ENCODE measurements around the gene FBF1. TPM values are rescaled to one million over a fixed set of nuclear protein-coding genes. Genes with fewer than 3 reads are reported as not detected.

FBF1 gene
- total and polyA plus RNA-seq, 2 of the 4 experiments (the other 2 are of a cell fraction), result 4.5 to 8.0 TPM

DNA sequence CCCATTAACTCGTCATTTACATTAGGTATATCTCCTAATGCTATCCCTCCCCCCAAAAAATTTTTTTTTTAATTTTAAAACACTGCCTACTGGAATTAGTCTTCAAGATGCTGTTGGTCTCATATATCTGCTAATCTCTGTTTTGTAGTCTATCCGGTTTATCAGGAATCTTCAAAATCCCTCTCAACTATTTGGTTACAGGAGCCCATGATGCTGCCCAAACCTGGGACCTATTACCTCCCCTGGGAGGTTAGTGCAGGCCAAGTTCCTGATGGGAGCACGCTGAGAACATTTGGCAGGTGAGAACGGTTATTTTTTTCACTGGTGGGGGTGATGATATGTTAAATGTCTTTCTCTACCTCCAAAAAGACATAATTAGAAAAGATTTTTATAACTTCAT lies 45.1 kb upstream of the FBF1 start:
- TF ChIP-seq CHD1 (IDR thresholded peaks at IDR 0.05; ENCODE audit: low read depth, low read length) (no peak), BHLHE40 (IDR thresholded peaks at IDR 0.05; ENCODE audit: low read depth, low read length) (no peak), RFX5 (IDR thresholded peaks at IDR 0.05; ENCODE audit: low read depth, low read length) (no peak), RAD21 (IDR thresholded peaks at IDR 0.05; ENCODE audit: low read length) (no peak), NFE2L2 (IDR thresholded peaks at IDR 0.05; ENCODE audit: low read depth, low read length) (no peak), RCOR1 (IDR thresholded peaks at IDR 0.05; ENCODE audit: insufficient replicate concordance, low read length) (no peak), MAZ (IDR thresholded peaks at IDR 0.05; ENCODE audit: borderline replicate concordance, low read depth, low read length) (no peak), MAFK (IDR thresholded peaks at IDR 0.05; ENCODE audit: low read depth, low read length) (no peak), POLR2A (IDR thresholded peaks at IDR 0.05; ENCODE audit: low read depth, low read length) (no peak), MXI1 (IDR thresholded peaks at IDR 0.05; ENCODE audit: borderline replicate concordance, low read depth, low read length) (no peak), CEBPB (IDR thresholded peaks at IDR 0.05; ENCODE audit: low read depth, low read length) (no peak), SMC3 (IDR thresholded peaks at IDR 0.05; ENCODE audit: low read depth, low read length) (no peak), FOS (IDR thresholded peaks at IDR 0.05; ENCODE audit: low read depth, low read length) (no peak)
- TF ChIP-seq, protein P1, sequence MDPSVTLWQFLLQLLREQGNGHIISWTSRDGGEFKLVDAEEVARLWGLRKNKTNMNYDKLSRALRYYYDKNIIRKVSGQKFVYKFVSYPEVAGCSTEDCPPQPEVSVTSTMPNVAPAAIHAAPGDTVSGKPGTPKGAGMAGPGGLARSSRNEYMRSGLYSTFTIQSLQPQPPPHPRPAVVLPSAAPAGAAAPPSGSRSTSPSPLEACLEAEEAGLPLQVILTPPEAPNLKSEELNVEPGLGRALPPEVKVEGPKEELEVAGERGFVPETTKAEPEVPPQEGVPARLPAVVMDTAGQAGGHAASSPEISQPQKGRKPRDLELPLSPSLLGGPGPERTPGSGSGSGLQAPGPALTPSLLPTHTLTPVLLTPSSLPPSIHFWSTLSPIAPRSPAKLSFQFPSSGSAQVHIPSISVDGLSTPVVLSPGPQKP (IDR thresholded peaks at IDR 0.05; ENCODE audit: borderline replicate concordance, low read depth, low read length), result no peak
- TF ChIP-seq, protein P2, sequence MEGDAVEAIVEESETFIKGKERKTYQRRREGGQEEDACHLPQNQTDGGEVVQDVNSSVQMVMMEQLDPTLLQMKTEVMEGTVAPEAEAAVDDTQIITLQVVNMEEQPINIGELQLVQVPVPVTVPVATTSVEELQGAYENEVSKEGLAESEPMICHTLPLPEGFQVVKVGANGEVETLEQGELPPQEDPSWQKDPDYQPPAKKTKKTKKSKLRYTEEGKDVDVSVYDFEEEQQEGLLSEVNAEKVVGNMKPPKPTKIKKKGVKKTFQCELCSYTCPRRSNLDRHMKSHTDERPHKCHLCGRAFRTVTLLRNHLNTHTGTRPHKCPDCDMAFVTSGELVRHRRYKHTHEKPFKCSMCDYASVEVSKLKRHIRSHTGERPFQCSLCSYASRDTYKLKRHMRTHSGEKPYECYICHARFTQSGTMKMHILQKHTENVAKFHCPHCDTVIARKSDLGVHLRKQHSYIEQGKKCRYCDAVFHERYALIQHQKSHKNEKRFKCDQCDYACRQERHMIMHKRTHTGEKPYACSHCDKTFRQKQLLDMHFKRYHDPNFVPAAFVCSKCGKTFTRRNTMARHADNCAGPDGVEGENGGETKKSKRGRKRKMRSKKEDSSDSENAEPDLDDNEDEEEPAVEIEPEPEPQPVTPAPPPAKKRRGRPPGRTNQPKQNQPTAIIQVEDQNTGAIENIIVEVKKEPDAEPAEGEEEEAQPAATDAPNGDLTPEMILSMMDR (conservative IDR thresholded peaks at IDR 0.05; ENCODE audit: low read depth, low read length), result no peak
- TF ChIP-seq, protein P3, sequence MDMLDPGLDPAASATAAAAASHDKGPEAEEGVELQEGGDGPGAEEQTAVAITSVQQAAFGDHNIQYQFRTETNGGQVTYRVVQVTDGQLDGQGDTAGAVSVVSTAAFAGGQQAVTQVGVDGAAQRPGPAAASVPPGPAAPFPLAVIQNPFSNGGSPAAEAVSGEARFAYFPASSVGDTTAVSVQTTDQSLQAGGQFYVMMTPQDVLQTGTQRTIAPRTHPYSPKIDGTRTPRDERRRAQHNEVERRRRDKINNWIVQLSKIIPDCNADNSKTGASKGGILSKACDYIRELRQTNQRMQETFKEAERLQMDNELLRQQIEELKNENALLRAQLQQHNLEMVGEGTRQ (IDR thresholded peaks at IDR 0.05; ENCODE audit: low read depth, low read length), result no peak
- Histone ChIP-seq H2AFZ (replicated peaks; ENCODE audit: low read length, poor library complexity) (no peak overlapping the region), H2AK9ac (replicated peaks; ENCODE audit: low read depth, low read length, poor library complexity) (no peak overlapping the region), H3K4me2 (ENCODE audit: low read depth, low read length) (no peak overlapping the region), H4K20me1 (ENCODE audit: insufficient read depth, low read length) (no peaks in the 10 kb centered on the region), H2BK120ac (ENCODE audit: low read depth, low read length) (no peak overlapping the region), H3K18ac (ENCODE audit: low read depth, low read length) (no peak overlapping the region), H2BK5ac (ENCODE audit: low read depth, low read length, poor library complexity, severe bottlenecking) (no peak overlapping the region), H2BK15ac (ENCODE audit: low read depth, low read length) (no peak overlapping the region), H3K79me1 (ENCODE audit: low read depth in 1 of 2, low read length in 2 of 2) (peaks cover 19 to 38% of the 10 kb centered on the region in 2 experiments), H2AK5ac (ENCODE audit: low read depth, low read length) (no peak overlapping the region), H3K9ac (ENCODE audit: low read depth, low read length) (no peak overlapping the region), H3K27ac (ENCODE audit: insufficient read depth, low read length) (no peak overlapping the region), H3K4ac (ENCODE audit: low read depth, low read length) (no peak overlapping the region), H4K91ac (ENCODE audit: insufficient read depth, low read depth, low read length) (no peak overlapping the region), H3K23ac (ENCODE audit: low read depth, low read length) (no peak overlapping the region), H3K14ac (replicated peaks; ENCODE audit: low read depth, low read length) (no peak overlapping the region), H3K9me3 (ENCODE audit: control insufficient read depth, insufficient read depth, low read length) (no peaks in the 10 kb centered on the region), H4K5ac (ENCODE audit: low read depth, low read length) (no peak overlapping the region), H3K4me1 (ENCODE audit: control insufficient read depth, insufficient read depth, low read length) (peaks cover 5% of the 10 kb centered on the region; the same call in 1 of the 2 replicates), H3K9me1 (ENCODE audit: insufficient read depth, low read length) (peaks cover 22% of the 10 kb centered on the region), H4K8ac (ENCODE audit: low read depth in 2 of 2, low read length in 2 of 2) (no peak overlapping the region), H3K36me3 (ENCODE audit: control insufficient read depth, insufficient read depth, low read length) (peaks cover 6% of the 10 kb centered on the region; the same call in 1 of the 2 replicates), H2BK20ac (ENCODE audit: low read depth, low read length) (no peak overlapping the region), H3K4me3 (ENCODE audit: insufficient read depth, low read depth, low read length) (no peak overlapping the region), H3K27me3 (ENCODE audit: control insufficient read depth, insufficient read depth, low read length) (no peaks in the 10 kb centered on the region), H3K56ac (ENCODE audit: extremely low read depth, insufficient read depth, low read length) (no peak overlapping the region)
- intact Hi-C loops (cut with micrococcal nuclease), result no loop called here
- WGBS, 2 experiments (ENCODE audit: extremely low coverage in 2 of 2, insufficient read length in 1 of 2), result no CpG with 5 or more reads among the region's 4 CpGs
- DNase-seq (no peak), ATAC-seq (ENCODE audit: low read depth) (no peak)
- dilution Hi-C loops (cut with HindIII; ENCODE audit: low sequenced_read_pairs, unreplicated experiment), result no loop called here
- in situ Hi-C loops (cut with MboI; ENCODE audit: low sequenced_read_pairs), result no loop called here
- BruUV-seq (replicated peaks), result no TSS peak
- ChIA-PET POLR2A (ENCODE audit: unreplicated experiment) (no interaction called here), CTCF (no interaction called here)
